ENCODE measurements around the gene ZNF362. TPM values are rescaled to one million over a fixed set of nuclear protein-coding genes. Genes with fewer than 3 reads are reported as not detected.
A peak's percentile ranks its signal among the peaks of the same experiment; 100 is the strongest.

Gene ZNF362
- total and polyA plus RNA-seq, 2 of the 13 experiments (the other 11 are each of a cell fraction or from before 2014, with no cell fraction given) = 8.3 to 14.2 TPM

DNA sequence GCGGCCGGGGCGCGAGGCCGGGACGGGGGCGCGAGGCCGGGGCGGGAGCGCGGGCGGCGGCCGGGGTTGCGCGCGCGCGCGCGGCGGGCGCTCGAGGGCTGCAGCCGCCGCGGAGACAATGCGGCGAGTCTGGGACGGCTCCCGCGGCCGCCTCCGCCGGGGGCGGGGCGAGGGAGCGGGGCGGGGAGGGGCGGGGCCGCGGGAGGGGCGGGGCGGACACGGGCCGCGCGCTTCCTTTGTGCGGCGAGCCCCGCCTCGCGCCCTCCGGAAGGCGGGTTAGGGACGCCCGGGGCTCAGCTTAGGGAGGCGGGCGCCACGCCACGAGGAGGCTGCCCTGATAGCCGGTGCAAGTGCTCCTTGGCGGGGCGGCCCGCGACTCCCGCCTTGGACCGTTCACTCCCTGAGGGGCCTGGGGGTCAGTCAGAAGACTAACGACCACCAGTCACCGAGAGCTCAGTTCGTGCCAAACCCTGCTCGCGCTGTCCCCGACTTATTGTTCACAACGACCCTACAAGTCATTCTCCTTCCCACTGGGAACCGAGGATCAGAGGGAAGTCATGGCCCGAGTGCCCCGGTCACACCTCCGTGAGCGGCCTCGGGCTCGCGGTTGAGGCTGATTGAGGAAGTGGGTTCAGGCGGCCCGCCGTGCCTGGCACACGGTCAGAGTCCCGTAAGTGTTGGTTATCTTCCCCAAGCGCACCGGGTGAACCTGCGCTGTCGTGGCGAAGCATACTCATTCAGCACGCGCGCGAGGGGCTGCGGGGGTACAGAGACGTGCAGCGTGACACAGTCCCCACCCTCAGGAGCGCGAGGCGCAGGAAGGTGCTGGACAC is 93.7 kb downstream of the ZNF362 start (continued):
- TF ChIP-seq TFE3 (CRISPR knock-in tag; IDR thresholded peaks at IDR 0.05) (no peak; the same call in 1 of the 2 replicates), ZFY (CRISPR knock-in tag; IDR thresholded peaks at IDR 0.05) (peak; percentile 38; the same call in 1 of the 2 replicates), RXRA (CRISPR knock-in tag; IDR thresholded peaks at IDR 0.05) (peak; percentile 73), BORCS8-MEF2B (CRISPR knock-in tag; IDR thresholded peaks at IDR 0.05) (peak; percentile 80), CEBPZ (IDR thresholded peaks at IDR 0.05; ENCODE audit: low read length) (no peak), YEATS4 (CRISPR knock-in tag; IDR thresholded peaks at IDR 0.05; ENCODE audit: borderline replicate concordance) (peak; percentile 79), POGZ (CRISPR knock-in tag; IDR thresholded peaks at IDR 0.05) (peak; percentile 30; the same call in 1 of the 2 replicates), ZSCAN9 (CRISPR knock-in tag; IDR thresholded peaks at IDR 0.05; ENCODE audit: borderline replicate concordance) (0 out of 2 replicates have a peak, but pooled peaks have one; percentile 26), ZFP36L2 (CRISPR knock-in tag; IDR thresholded peaks at IDR 0.05) (no peak), MAFK (conservative IDR thresholded peaks at IDR 0.05 in 1 of 2, IDR thresholded peaks at IDR 0.05 in 1 of 2; ENCODE audit: low read length in 2 of 2) (no peak), FUBP1 (CRISPR knock-in tag; IDR thresholded peaks at IDR 0.05; ENCODE audit: borderline replicate concordance) (no peak), ZGPAT (CRISPR knock-in tag; IDR thresholded peaks at IDR 0.05) (peak; percentile 68)
- TF ChIP-seq, protein P1, sequence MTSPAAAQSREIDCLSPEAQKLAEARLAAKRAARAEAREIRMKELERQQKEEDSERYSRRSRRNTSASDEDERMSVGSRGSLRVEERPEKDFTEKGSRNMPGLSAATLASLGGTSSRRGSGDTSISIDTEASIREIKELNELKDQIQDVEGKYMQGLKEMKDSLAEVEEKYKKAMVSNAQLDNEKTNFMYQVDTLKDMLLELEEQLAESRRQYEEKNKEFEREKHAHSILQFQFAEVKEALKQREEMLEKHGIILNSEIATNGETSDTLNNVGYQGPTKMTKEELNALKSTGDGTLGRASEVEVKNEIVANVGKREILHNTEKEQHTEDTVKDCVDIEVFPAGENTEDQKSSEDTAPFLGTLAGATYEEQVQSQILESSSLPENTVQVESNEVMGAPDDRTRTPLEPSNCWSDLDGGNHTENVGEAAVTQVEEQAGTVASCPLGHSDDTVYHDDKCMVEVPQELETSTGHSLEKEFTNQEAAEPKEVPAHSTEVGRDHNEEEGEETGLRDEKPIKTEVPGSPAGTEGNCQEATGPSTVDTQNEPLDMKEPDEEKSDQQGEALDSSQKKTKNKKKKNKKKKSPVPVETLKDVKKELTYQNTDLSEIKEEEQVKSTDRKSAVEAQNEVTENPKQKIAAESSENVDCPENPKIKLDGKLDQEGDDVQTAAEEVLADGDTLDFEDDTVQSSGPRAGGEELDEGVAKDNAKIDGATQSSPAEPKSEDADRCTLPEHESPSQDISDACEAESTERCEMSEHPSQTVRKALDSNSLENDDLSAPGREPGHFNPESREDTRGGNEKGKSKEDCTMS (CRISPR knock-in tag; conservative IDR thresholded peaks at IDR 0.05) = no peak
- TF ChIP-seq, protein P2, sequence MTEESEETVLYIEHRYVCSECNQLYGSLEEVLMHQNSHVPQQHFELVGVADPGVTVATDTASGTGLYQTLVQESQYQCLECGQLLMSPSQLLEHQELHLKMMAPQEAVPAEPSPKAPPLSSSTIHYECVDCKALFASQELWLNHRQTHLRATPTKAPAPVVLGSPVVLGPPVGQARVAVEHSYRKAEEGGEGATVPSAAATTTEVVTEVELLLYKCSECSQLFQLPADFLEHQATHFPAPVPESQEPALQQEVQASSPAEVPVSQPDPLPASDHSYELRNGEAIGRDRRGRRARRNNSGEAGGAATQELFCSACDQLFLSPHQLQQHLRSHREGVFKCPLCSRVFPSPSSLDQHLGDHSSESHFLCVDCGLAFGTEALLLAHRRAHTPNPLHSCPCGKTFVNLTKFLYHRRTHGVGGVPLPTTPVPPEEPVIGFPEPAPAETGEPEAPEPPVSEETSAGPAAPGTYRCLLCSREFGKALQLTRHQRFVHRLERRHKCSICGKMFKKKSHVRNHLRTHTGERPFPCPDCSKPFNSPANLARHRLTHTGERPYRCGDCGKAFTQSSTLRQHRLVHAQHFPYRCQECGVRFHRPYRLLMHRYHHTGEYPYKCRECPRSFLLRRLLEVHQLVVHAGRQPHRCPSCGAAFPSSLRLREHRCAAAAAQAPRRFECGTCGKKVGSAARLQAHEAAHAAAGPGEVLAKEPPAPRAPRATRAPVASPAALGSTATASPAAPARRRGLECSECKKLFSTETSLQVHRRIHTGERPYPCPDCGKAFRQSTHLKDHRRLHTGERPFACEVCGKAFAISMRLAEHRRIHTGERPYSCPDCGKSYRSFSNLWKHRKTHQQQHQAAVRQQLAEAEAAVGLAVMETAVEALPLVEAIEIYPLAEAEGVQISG (CRISPR knock-in tag; IDR thresholded peaks at IDR 0.05) = peak; percentile 75

All from HepG2 (cell line).